HepG2 (cell line): Measurements from ENCODE around the gene BABAM1. TPM values are rescaled to one million over a fixed set of nuclear protein-coding genes. Genes with fewer than 3 reads are reported as not detected.

Experiments
- CHD2 ChIP-seq: IDR thresholded peaks from 2 replicates; pipeline ENCODE4 v1.6.1; 2011; ENCODE audit warnings: low read depth, low read length, improper control_type of control experiment
- CSRNP1 ChIP-seq: sonication (generic); formaldehyde crosslinking; IDR thresholded peaks from 2 replicates; pipeline ENCODE4 v1.8.1; 2023; ENCODE audit warnings: mild to moderate bottlenecking, missing genetic modification reagents
- DMAP1 ChIP-seq: IDR thresholded peaks from 2 replicates; pipeline ENCODE4 v1.6.1; 2016
- HNRNPK ChIP-seq: fragments of 200-400 bp; formaldehyde crosslinking; IDR thresholded peaks from 2 replicates; pipeline ENCODE4 v1.6.1; 2018; ENCODE audit warnings: low read length, low read depth, moderate library complexity, mild to moderate bottlenecking; ENCODE audit not compliant: poor library complexity, severe bottlenecking
- KMT2B ChIP-seq: IDR thresholded peaks from 2 replicates; pipeline ENCODE4 v1.6.1; 2016; ENCODE audit warnings: missing genetic modification reagents, missing compliant biosample characterization
- LCORL ChIP-seq, 2 experiments: fragments of 450-650 bp in 1 of 2; sonication (generic) in 1 of 2; formaldehyde crosslinking in 1 of 2; IDR thresholded peaks; 2 replicates each; pipeline versions ENCODE4 v1.5.0 to v1.6.1; 2017 to 2020; ENCODE audit warnings: antibody characterized with exemption in 1 of 2, missing genetic modification reagents in 1 of 2
- NFKBIZ ChIP-seq: IDR thresholded peaks from 2 replicates; pipeline ENCODE4 v1.6.1; 2018; ENCODE audit warnings: missing genetic modification reagents, missing compliant biosample characterization
- PREB ChIP-seq: sonication (generic); formaldehyde crosslinking; IDR thresholded peaks from 2 replicates; pipeline ENCODE4 v1.4.0; 2020; ENCODE audit warnings: missing genetic modification reagents
- PRPF4 ChIP-seq: fragments of 200-400 bp; formaldehyde crosslinking; IDR thresholded peaks from 2 replicates; pipeline ENCODE4 v1.6.1; 2016; ENCODE audit warnings: low read length, low read depth; ENCODE audit not compliant: poor library complexity, severe bottlenecking
- SNAPC4 ChIP-seq: sonication (generic); formaldehyde crosslinking; IDR thresholded peaks from 2 replicates; pipeline ENCODE4 v1.4.0; 2020; ENCODE audit warnings: mild to moderate bottlenecking, missing genetic modification reagents
- ZBTB4 ChIP-seq: sonication (generic); formaldehyde crosslinking; IDR thresholded peaks from 2 replicates; pipeline ENCODE4 v1.4.0; 2020; ENCODE audit warnings: missing genetic modification reagents, mild to moderate bottlenecking, borderline replicate concordance
- ZNF24 ChIP-seq: fragments of 450-650 bp; IDR thresholded peaks from 2 replicates; pipeline ENCODE4 v1.6.1; 2017; ENCODE audit warnings: antibody characterized with exemption, mild to moderate bottlenecking
- ZNF432 ChIP-seq: sonication (generic); formaldehyde crosslinking; IDR thresholded peaks from 2 replicates; pipeline ENCODE4 v1.5.0; 2020; ENCODE audit warnings: missing genetic modification reagents, mild to moderate bottlenecking, borderline replicate concordance
- ZNF589 ChIP-seq: sonication (generic); formaldehyde crosslinking; conservative IDR thresholded peaks from 2 replicates; pipeline ENCODE4 v1.8.0; 2022; ENCODE audit warnings: mild to moderate bottlenecking, moderate library complexity, missing genetic modification reagents
- ZNF607 ChIP-seq: sonication (generic); formaldehyde crosslinking; IDR thresholded peaks from 2 replicates; pipeline ENCODE4 v1.5.1; 2020; ENCODE audit warnings: missing genetic modification reagents, mild to moderate bottlenecking, borderline replicate concordance
- ZNF615 ChIP-seq: sonication (generic); formaldehyde crosslinking; IDR thresholded peaks from 2 replicates; pipeline ENCODE4 v1.5.0; 2020; ENCODE audit warnings: mild to moderate bottlenecking, missing genetic modification reagents, borderline replicate concordance
- polyA plus RNA-seq, 8 experiments: library from polyadenylated mRNA; depleted of rRNA in 3 of 8; stranded (reverse) in 7 of 8; unstranded in 1 of 8; fragments of >200 nt; fragmentation: Illumina TruSeq in 4 of 8; extraction: Trizol in 4 of 8; gene quantifications; 2 replicates each; pipeline versions ENCODE4 v1.2.1 to v1.2.3, GENCODE V29; 2011 to 2016; ENCODE audit warnings: low read depth in 4 of 8, missing spikeins in 1 of 8, mixed read lengths in 1 of 8; ENCODE audit not compliant: insufficient read depth in 1 of 8
- total RNA-seq, 5 experiments: library from RNA; depleted of rRNA; stranded (reverse); fragments of >200 nt; fragmentation: Illumina TruSeq; extraction: Trizol; gene quantifications; 2 replicates each; pipeline ENCODE4 v1.2.3, GENCODE V29; 2016; ENCODE audit warnings: low read depth in 1 of 5

The BABAM1 gene
- total and polyA plus RNA-seq, 2 of the 13 experiments (the other 11 are each of a cell fraction or from before 2014, with no cell fraction given), result 70.0 to 82.0 TPM

- TF ChIP-seq ZNF615 (CRISPR knock-in tag) (no peak), ZNF432 (CRISPR knock-in tag) (no peak), PREB (CRISPR knock-in tag) (no peak), CHD2 (peak; percentile 64), NFKBIZ (no peak), ZNF607 (CRISPR knock-in tag) (0 out of 2 replicates have a peak, but pooled peaks have one; percentile 9), KMT2B (no peak; the same call in 1 of the 2 replicates), CSRNP1 (peak; percentile 84; the same call in 1 of the 2 replicates), HNRNPK (peak; percentile 97), ZNF24 (no peak), DMAP1 (CRISPR knock-in tag) (peak; percentile 86), ZBTB4 (CRISPR knock-in tag) (no peak), LCORL (IDR thresholded peaks at IDR 0.05) (no peak), LCORL (CRISPR knock-in tag; IDR thresholded peaks at IDR 0.05) (no peak; the same call in 1 of the 2 replicates), PRPF4 (no peak), SNAPC4 (CRISPR knock-in tag) (no peak), ZNF589 (CRISPR knock-in tag) (no peak)
Measured at GRCh38 chr19:17305517-17306284, 38.5 kb downstream of the BABAM1 start, which contains the start of gene MRPL34 (continued).
